H1 (cell line): ENCODE measurements around the gene TNIP1. TPM values are rescaled to one million over a fixed set of nuclear protein-coding genes. Genes with fewer than 3 reads are reported as not detected.

Experiments
- CTCF ChIA-PET: fragments of 300-600 bp; sonication (Branson Sonifier 250); formaldehyde crosslinking; loops from one replicate; lab custom pipeline; 2021; ENCODE audit not compliant: partially characterized antibody; lab: Charles Lee
- POLR2A ChIA-PET: fragments of 300-600 bp; sonication (Branson Sonifier 250); formaldehyde crosslinking; loops from one replicate; lab custom pipeline; 2021; ENCODE audit warnings: inconsistent platforms; ENCODE audit not compliant: partially characterized antibody; lab: Charles Lee
- DNase-seq, 2 experiments: peaks; one replicate each; pipeline versions ENCODE4 v3.0.0 to v3.0.0-alpha.2; 2010 to 2022; ENCODE audit warnings: low spot score in 2 of 2, low read depth in 1 of 2, mixed read lengths in 1 of 2
- FAIRE-seq: peaks from 2 replicates; lab custom pipeline; 2011; peaks lifted over from hg19 to GRCh38; lab: Jason Lieb, UNC
- H2AFZ ChIP-seq: 2 replicates; pipeline ENCODE4 v1.8.1; 2012; ENCODE audit warnings: low read length, inconsistent platforms
- H2AK5ac ChIP-seq: 2 replicates; pipeline ENCODE4 v1.6.1; 2013; ENCODE audit warnings: low read depth, low read length
- H2BK120ac ChIP-seq: replicated peaks from 2 replicates; pipeline ENCODE3; 2013; ENCODE audit warnings: low read depth, low read length, inconsistent platforms
- H2BK12ac ChIP-seq: 2 replicates; pipeline ENCODE4 v1.6.1; 2013; ENCODE audit warnings: low read depth, low read length
- H2BK15ac ChIP-seq: 2 replicates; pipeline ENCODE4 v1.6.1; 2013; ENCODE audit warnings: low read length
- H2BK20ac ChIP-seq: 2 replicates; pipeline ENCODE4 v1.6.1; 2013; ENCODE audit warnings: low read length
- H2BK5ac ChIP-seq: 2 replicates; pipeline ENCODE4 v1.6.1; 2013; ENCODE audit warnings: low read depth, low read length
- H3K14ac ChIP-seq: 2 replicates; pipeline ENCODE4 v1.6.1; 2013; ENCODE audit warnings: inconsistent platforms; ENCODE audit not compliant: insufficient read length
- H3K18ac ChIP-seq: 2 replicates; pipeline ENCODE4 v1.6.1; 2013; ENCODE audit warnings: low read length; ENCODE audit errors: extremely low read depth
- H3K23ac ChIP-seq: 2 replicates; pipeline ENCODE4 v1.6.1; 2013; ENCODE audit warnings: inconsistent platforms; ENCODE audit not compliant: insufficient read length
- H3K23me2 ChIP-seq: 2 replicates; pipeline ENCODE4 v1.6.1; 2013; ENCODE audit warnings: low read depth, low read length
- H3K27ac ChIP-seq: 2 replicates; pipeline ENCODE4 v1.6.1; 2011; ENCODE audit warnings: low read depth, low read length, inconsistent platforms
- H3K27me3 ChIP-seq, 4 experiments: replicated peaks in 1 of 4; 1 replicate in 1 of 4; 2 replicates in 3 of 4; pipeline versions ENCODE4 v1.6.1 to v1.8.1; 2011 to 2013; ENCODE audit warnings: low read length in 3 of 4, mild to moderate bottlenecking in 3 of 4, inconsistent platforms in 2 of 4, mixed read lengths in 2 of 4, moderate library complexity in 1 of 4; ENCODE audit not compliant: control insufficient read depth in 3 of 4, insufficient read depth in 3 of 4; ENCODE audit errors: extremely low read depth in 1 of 4
- H3K36me3 ChIP-seq, 4 experiments: 2 replicates each; pipeline versions ENCODE4 v1.6.1 to v1.8.1; 2011 to 2013; ENCODE audit warnings: mild to moderate bottlenecking in 4 of 4, low read length in 3 of 4, moderate library complexity in 2 of 4, control low read depth in 1 of 4, inconsistent platforms in 1 of 4; ENCODE audit not compliant: insufficient read depth in 4 of 4, control insufficient read depth in 2 of 4
- H3K4ac ChIP-seq: replicated peaks from 2 replicates; pipeline ENCODE3; 2013; ENCODE audit warnings: low read length, low read depth, mixed read lengths, inconsistent platforms; ENCODE audit not compliant: insufficient read length
- H3K4me1 ChIP-seq, 4 experiments: replicated peaks in 1 of 4; 1 replicate in 1 of 4; 2 replicates in 3 of 4; pipeline versions ENCODE4 v1.6.1 to v1.8.1; 2011 to 2013; ENCODE audit warnings: low read length in 3 of 4, inconsistent platforms in 2 of 4, mixed read lengths in 1 of 4; ENCODE audit not compliant: insufficient read depth in 4 of 4, control insufficient read depth in 3 of 4
- H3K4me2 ChIP-seq, 2 experiments: 2 replicates each; pipeline versions ENCODE4 v1.6.1 to v1.8.1; 2011 to 2013; ENCODE audit warnings: low read depth in 2 of 2, low read length in 2 of 2, control low read depth in 1 of 2, inconsistent platforms in 1 of 2, mild to moderate bottlenecking in 1 of 2; ENCODE audit not compliant: insufficient read depth in 1 of 2
- H3K4me3 ChIP-seq, 4 experiments: fragments of 200-600, 300-600 bp in 1 of 4; sonication (generic), shearing (Covaris generic), sonication (Bioruptor Twin) in 1 of 4; 2 replicates each; pipeline versions ENCODE4 v1.5.1 to v1.8.1; 2011 to 2016; ENCODE audit warnings: low read length in 4 of 4, low read depth in 3 of 4, control low read depth in 2 of 4, inconsistent platforms in 2 of 4, mild to moderate bottlenecking in 2 of 4, mixed read lengths in 1 of 4, moderate library complexity in 1 of 4; ENCODE audit not compliant: insufficient read depth in 2 of 4; ENCODE audit errors: extremely low read depth in 1 of 4
- H3K56ac ChIP-seq: replicated peaks from 2 replicates; pipeline ENCODE3; 2013; ENCODE audit warnings: low read depth, mild to moderate bottlenecking, mixed read lengths, low read length, inconsistent platforms; ENCODE audit not compliant: insufficient read length
- H3K79me1 ChIP-seq: 2 replicates; pipeline ENCODE4 v1.6.1; 2013; ENCODE audit warnings: low read depth, low read length, control low read depth
- H3K79me2 ChIP-seq, 2 experiments: 2 replicates each; pipeline versions ENCODE4 v1.6.1 to v1.8.1; 2012 to 2013; ENCODE audit warnings: low read length in 2 of 2, mild to moderate bottlenecking in 2 of 2, inconsistent platforms in 1 of 2; ENCODE audit not compliant: insufficient read depth in 2 of 2, control insufficient read depth in 1 of 2
- H3K9ac ChIP-seq, 4 experiments: replicated peaks in 1 of 4; 1 replicate in 1 of 4; 2 replicates in 3 of 4; pipeline versions ENCODE4 v1.6.1 to v1.8.1; 2011 to 2013; ENCODE audit warnings: low read depth in 3 of 4, low read length in 3 of 4, control low read depth in 2 of 4, mild to moderate bottlenecking in 2 of 4, moderate library complexity in 2 of 4, inconsistent platforms in 1 of 4; ENCODE audit errors: extremely low read depth in 1 of 4
- H3K9me3 ChIP-seq, 2 experiments: 2 replicates each; pipeline versions ENCODE4 v1.6.1 to v1.8.1; 2012 to 2013; ENCODE audit warnings: mild to moderate bottlenecking in 2 of 2, moderate library complexity in 2 of 2, control low read depth in 1 of 2, inconsistent platforms in 1 of 2, low read depth in 1 of 2, low read length in 1 of 2, mixed read lengths in 1 of 2; ENCODE audit not compliant: insufficient read depth in 2 of 2
- H4K20me1 ChIP-seq, 2 experiments: replicated peaks in 1 of 2; 2 replicates each; pipeline versions ENCODE3 to v1.8.1; 2011 to 2013; ENCODE audit warnings: inconsistent platforms in 2 of 2, low read length in 2 of 2, mild to moderate bottlenecking in 1 of 2; ENCODE audit not compliant: insufficient read depth in 2 of 2, control insufficient read depth in 1 of 2
- H4K5ac ChIP-seq: 2 replicates; pipeline ENCODE4 v1.6.1; 2013; ENCODE audit warnings: low read length, low read depth, mixed read lengths, inconsistent platforms; ENCODE audit not compliant: insufficient read length
- H4K8ac ChIP-seq: 2 replicates; pipeline ENCODE4 v1.8.0; 2013; ENCODE audit warnings: mild to moderate bottlenecking, moderate library complexity, low read length, inconsistent platforms; ENCODE audit not compliant: insufficient read depth; ENCODE audit errors: extremely low read depth
- H4K91ac ChIP-seq: replicated peaks from 2 replicates; pipeline ENCODE3; 2013; ENCODE audit warnings: low read length, mixed read lengths, inconsistent platforms; ENCODE audit not compliant: insufficient read length
- HDAC6 ChIP-seq: IDR thresholded peaks from one replicate; pipeline ENCODE4 v1.7.1; 2012; ENCODE audit warnings: low read depth, mild to moderate bottlenecking, inconsistent platforms, low read length, moderate library complexity
- JUND ChIP-seq: IDR thresholded peaks from 2 replicates; pipeline ENCODE4 v1.6.1; 2011; ENCODE audit warnings: mild to moderate bottlenecking, improper control_type of control experiment, low read length
- TBP ChIP-seq: IDR thresholded peaks from 2 replicates; pipeline ENCODE4 v1.6.1; 2011; ENCODE audit warnings: low read depth, low read length, improper control_type of control experiment
- WGBS, 2 experiments: shearing (Covaris generic) in 1 of 2; methylation state at CpG; one replicate each; pipeline versions ENCODE4 v1.1.6 to v1.1.7; 2013 to 2015; ENCODE audit warnings: low lambda C conversion rate in 2 of 2, mixed read lengths in 2 of 2, inconsistent platforms in 1 of 2, low coverage in 1 of 2, missing lambda C conversion rate in 1 of 2; ENCODE audit not compliant: insufficient replicate concordance in 2 of 2, insufficient coverage in 1 of 2, insufficient read length in 1 of 2; ENCODE audit errors: extremely low coverage in 1 of 2, missing lambda C conversion rate in 1 of 2; 5-methylcytosine and 5-hydroxymethylcytosine counted together
- polyA plus RNA-seq, 7 experiments: library from polyadenylated mRNA; depleted of rRNA in 3 of 7; stranded (reverse) in 5 of 7; unstranded in 2 of 7; fragments of >200 nt in 5 of 7; fragments of 200-250 nt in 2 of 7; gene quantifications; 1 replicate in 5 of 7; 2 replicates in 1 of 7; 4 replicates in 1 of 7; pipeline versions ENCODE4 v1.2.1 to v1.2.3, GENCODE V29; 2011 to 2013; ENCODE audit warnings: missing spikeins in 2 of 7, mixed read lengths in 2 of 7
- total RNA-seq: library from RNA; stranded (reverse); fragmentation: NEBNext Ultra II Directional; extraction: Animal tissue kit (Norgen Biotek cat#: 25700); gene quantifications from 2 replicates; pipeline ENCODE4 v1.2.1, GENCODE V29; 2021

TNIP1 gene
- total and polyA plus RNA-seq, 2 of the 8 experiments (the other 6 are each of a cell fraction or from before 2014, with no cell fraction given): 14.2 to 31.9 TPM

DNA sequence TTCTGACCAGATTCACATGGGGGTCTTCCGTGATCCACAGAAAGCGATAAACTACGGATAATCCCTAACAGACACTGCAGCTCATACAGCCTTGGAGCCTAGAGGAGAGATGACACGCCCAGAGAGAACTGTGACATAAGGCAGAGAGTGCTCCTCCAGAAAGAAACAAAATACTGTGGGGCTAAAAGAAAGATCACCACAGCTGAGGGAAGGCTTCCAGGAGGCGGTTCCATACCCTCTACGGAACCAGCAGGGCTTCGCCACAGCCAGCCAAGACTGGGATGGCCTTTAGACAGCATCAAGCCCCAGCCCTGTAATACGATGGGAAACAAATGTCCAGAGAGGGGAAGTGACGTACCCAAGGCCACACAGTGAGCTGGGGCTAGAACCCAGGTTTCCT is 41.2 kb downstream of the TNIP1 start:
- FAIRE-seq: no peak
- Histone ChIP-seq H3K4me1 (no peaks in the 10 kb centered on the region), H2BK12ac (no peak overlapping the region), H4K20me1 (peaks cover 0 to 2% of the 10 kb centered on the region in 2 experiments), H3K4ac (no peak overlapping the region), H4K91ac (no peak overlapping the region), H3K23me2 (no peaks in the 10 kb centered on the region), H3K79me1 (no peaks in the 10 kb centered on the region), H3K4me3 (no peak overlapping the region), H4K5ac (no peak overlapping the region), H2AK5ac (no peak overlapping the region), H2BK120ac (no peak overlapping the region), H3K36me3 (peaks cover 6 to 23% (median 13%) of the 10 kb centered on the region in 4 experiments; a peak in 6 of 8 replicates), H2BK15ac (no peak overlapping the region), H3K27ac (no peak overlapping the region), H3K79me2 (no peaks in the 10 kb centered on the region), H3K9ac (no peak overlapping the region), H3K4me2 (no peak overlapping the region), H3K14ac (no peak overlapping the region), H3K9me3 (no peaks in the 10 kb centered on the region), H2AFZ (no peak overlapping the region), H2BK20ac (no peak overlapping the region), H3K18ac (no peak overlapping the region), H2BK5ac (no peak overlapping the region), H4K8ac (no peak overlapping the region), H3K27me3 (no peaks in the 10 kb centered on the region), H3K56ac (no peak overlapping the region), H3K23ac (no peak overlapping the region)
- TF ChIP-seq JUND (no peak), HDAC6 (no peak), TBP (no peak)
- DNase-seq: no peak
- WGBS, 2 experiments: 89% methylated on average over 9 of the region's 9 CpGs; no CpG with 5 or more reads in 1 of the 2 experiments
- ChIA-PET POLR2A (interaction anchor here (1.1 to 1.5 kb wide), 2 partner anchors 12 to 14 kb away, joined by 3 to 5 read pairs; no protein-coding TSS in a partner anchor), CTCF (interaction anchor here (0.6 to 10.2 kb wide), 8 partner anchors 11 to 75 kb away, joined by 3 to 157 read pairs (median 5); no protein-coding TSS in a partner anchor)
